Measurements from ENCODE around the gene DHH. TPM values are rescaled to one million over a fixed set of nuclear protein-coding genes. Genes with fewer than 3 reads are reported as not detected.

DHH gene
- total and polyA plus RNA-seq, 9 of the 15 experiments (the other 6 are each of a cell fraction or from before 2014, with no cell fraction given): 0.07 to 2.6 (median 0.54) TPM

DNA sequence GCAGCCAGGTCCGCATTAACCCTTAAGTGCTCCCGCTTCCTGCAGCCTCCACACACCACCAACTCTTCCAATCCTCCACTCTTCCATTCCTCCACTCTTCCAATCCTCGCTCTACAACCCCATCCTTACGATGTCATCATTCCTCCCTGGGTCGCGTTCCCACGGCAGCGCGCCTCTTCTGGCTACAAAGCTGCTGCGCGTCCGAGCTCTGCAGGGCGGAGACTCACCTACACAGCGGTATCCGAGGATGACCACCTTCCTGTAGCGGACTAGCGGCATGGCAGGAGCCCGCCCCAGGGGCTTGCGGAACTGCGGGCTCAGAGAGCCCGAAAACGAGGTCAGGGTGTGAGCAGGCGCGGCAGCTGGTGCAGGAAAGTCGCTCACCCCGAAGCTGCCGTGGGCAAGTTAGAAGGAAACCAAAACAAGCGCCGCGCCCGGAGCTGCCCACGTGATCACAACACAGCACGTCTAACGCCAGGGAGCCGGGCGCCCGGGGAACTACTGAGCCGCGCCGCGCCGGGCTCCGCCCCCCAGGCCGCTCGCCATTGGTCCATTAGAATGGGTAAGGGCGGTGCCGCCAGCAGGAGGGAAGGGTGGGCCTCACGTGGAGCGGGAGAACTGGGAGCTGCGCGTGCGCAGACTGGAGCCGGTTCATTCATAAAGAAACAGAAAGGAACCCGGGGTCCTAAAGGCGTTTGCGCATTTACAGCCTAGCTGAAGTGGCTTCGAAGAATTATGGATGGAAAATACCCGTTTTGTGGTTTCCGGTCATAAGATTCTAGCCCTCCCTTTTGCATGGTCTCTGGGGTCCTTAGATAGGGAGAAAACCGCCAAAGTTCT is 24.9 kb downstream of the DHH start, which contains the start of gene RHEBL1 (continued):
- TF ChIP-seq EHMT2 (IDR thresholded peaks at IDR 0.05): no peak
- no peak for TF ChIP-seq RBM34 (IDR thresholded peaks at IDR 0.05; ENCODE audit: borderline replicate concordance, insufficient read depth, low read length)
- no peak for TF ChIP-seq PHF20 (IDR thresholded peaks at IDR 0.05; ENCODE audit: partially characterized antibody)
- TF ChIP-seq HDAC1 (IDR thresholded peaks at IDR 0.05): peak in 1 of 2 experiments; percentile 97; a peak in 2 of 4 replicates
- TF ChIP-seq, protein P1, sequence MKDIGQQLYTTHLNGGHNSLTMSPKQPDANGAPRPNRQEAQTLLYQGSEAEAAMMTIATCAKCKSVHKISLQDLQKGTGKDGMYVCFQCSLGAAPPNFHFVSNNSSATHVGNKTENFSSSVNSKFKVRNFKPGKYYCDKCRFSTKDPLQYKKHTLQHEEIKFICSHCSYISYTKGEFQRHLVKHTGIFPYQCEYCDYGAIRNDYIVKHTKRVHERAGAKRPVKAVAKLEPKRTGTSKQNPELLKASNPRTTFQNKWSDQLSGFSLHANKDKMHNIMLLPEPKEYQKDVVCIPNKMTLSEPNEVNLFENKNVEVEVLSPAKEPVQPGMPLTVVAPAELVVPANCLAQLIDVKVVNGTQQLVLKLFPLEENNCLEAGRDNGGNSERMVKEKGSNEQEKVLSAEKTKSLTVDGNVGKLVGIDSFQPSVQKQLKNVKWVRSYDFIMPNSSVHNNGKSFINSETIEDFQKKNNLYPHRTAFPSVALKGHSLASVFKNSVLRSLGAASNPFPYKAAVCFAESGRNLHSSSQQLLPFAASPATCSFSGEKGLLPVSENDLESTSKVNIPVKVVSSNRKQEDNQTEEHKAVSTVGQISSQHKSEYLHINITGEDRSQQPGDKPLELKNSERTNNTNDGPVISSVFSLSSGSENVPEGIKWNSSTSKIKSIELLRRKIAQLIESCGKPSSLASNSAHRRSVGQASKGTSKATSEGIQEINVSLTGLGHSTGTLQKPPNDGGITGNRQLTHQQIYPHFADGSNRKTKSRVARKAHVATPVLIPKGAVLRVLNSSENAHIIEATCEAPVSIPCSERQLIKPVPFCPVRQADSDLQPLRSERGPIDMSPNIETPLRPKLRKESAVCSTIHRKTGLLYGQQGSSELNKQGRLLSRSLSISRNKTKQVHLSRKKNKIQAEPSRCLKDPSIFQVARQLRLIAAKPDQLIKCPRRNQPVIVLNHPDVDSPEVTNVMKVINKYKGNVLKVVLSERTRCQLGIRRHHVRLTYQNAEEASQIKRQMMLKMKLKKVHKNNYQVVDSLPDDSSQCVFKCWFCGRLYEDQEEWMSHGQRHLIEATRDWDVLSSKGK (CRISPR knock-in tag; IDR thresholded peaks at IDR 0.05): no peak
- no peak for TF ChIP-seq ZBED1 (IDR thresholded peaks at IDR 0.05)
- TF ChIP-seq SIX5 (IDR thresholded peaks at IDR 0.05; ENCODE audit: borderline replicate concordance in 1 of 2, insufficient read depth in 1 of 2, low read depth in 1 of 2, low read length in 2 of 2): no peak
- TF ChIP-seq, protein P2, sequence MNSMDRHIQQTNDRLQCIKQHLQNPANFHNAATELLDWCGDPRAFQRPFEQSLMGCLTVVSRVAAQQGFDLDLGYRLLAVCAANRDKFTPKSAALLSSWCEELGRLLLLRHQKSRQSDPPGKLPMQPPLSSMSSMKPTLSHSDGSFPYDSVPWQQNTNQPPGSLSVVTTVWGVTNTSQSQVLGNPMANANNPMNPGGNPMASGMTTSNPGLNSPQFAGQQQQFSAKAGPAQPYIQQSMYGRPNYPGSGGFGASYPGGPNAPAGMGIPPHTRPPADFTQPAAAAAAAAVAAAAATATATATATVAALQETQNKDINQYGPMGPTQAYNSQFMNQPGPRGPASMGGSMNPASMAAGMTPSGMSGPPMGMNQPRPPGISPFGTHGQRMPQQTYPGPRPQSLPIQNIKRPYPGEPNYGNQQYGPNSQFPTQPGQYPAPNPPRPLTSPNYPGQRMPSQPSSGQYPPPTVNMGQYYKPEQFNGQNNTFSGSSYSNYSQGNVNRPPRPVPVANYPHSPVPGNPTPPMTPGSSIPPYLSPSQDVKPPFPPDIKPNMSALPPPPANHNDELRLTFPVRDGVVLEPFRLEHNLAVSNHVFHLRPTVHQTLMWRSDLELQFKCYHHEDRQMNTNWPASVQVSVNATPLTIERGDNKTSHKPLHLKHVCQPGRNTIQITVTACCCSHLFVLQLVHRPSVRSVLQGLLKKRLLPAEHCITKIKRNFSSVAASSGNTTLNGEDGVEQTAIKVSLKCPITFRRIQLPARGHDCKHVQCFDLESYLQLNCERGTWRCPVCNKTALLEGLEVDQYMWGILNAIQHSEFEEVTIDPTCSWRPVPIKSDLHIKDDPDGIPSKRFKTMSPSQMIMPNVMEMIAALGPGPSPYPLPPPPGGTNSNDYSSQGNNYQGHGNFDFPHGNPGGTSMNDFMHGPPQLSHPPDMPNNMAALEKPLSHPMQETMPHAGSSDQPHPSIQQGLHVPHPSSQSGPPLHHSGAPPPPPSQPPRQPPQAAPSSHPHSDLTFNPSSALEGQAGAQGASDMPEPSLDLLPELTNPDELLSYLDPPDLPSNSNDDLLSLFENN (IDR thresholded peaks at IDR 0.05; ENCODE audit: low read depth in 2 of 2, low read length in 2 of 2): no peak
- TF ChIP-seq SIN3B (IDR thresholded peaks at IDR 0.05; ENCODE audit: low read depth): peak; percentile 67; the same call in 1 of the 2 replicates
- TF ChIP-seq SMAD4 (CRISPR knock-in tag; conservative IDR thresholded peaks at IDR 0.05): 0 out of 2 replicates have a peak, but pooled peaks have one; percentile 62
- no peak for TF ChIP-seq NFATC3 (IDR thresholded peaks at IDR 0.05)
- TF ChIP-seq ZNF134 (CRISPR knock-in tag; conservative IDR thresholded peaks at IDR 0.05): no peak
- TF ChIP-seq, protein P3, sequence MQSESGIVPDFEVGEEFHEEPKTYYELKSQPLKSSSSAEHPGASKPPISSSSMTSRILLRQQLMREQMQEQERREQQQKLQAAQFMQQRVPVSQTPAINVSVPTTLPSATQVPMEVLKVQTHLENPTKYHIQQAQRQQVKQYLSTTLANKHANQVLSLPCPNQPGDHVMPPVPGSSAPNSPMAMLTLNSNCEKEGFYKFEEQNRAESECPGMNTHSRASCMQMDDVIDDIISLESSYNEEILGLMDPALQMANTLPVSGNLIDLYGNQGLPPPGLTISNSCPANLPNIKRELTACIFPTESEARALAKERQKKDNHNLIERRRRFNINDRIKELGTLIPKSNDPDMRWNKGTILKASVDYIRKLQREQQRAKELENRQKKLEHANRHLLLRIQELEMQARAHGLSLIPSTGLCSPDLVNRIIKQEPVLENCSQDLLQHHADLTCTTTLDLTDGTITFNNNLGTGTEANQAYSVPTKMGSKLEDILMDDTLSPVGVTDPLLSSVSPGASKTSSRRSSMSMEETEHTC (IDR thresholded peaks at IDR 0.05): no peak
- no peak for TF ChIP-seq BCLAF1 (IDR thresholded peaks at IDR 0.05; ENCODE audit: borderline replicate concordance in 1 of 2, control insufficient read depth in 1 of 2, low read depth in 2 of 2, low read length in 1 of 2)
- peak in 1 of 2 experiments; percentile 82; a peak in 2 of 4 replicates for TF ChIP-seq TEAD1 (CRISPR knock-in tag; IDR thresholded peaks at IDR 0.05)
